ENCODE results near the gene CHPF.

DNA sequence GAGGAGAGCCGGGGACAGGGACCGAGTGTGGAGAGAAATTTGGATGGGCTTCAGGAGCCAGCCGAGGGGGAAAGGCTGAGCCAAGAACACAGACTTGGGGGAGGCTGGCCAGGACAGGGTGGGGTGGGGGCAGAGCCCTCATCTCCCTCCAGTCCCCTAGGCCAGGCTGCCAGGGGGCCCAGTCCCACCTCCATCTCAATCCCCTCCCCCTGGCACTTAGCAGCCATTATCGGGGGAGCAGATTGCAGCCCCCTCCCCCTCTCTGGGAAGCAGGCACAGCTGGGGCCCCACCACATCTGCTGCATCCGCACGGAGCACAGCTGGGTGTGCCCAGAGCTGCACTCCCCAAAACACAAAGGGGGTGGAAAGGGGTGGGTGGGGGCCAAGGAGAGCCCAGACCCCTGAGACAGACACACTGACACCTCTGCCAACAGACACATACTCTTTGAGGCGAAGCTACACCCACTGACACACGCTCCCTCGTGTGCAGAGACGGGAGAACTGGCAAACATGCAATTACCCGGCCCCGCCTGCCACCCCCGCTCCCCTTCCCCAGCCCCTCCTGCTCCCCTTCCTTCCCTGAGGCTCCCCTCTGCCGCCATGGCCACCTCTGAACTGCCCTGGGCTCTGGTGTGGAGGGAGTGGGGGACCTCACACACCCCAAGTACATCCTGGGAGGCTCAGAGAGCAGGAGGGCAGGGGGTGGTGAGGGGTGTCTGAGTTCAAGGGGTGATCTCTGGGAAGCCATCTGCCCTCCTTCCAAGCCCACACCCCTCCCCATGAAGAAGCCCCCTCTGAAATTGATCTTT lies 34.4 kb downstream of the CHPF start:
- TF ChIP-seq, protein P1, sequence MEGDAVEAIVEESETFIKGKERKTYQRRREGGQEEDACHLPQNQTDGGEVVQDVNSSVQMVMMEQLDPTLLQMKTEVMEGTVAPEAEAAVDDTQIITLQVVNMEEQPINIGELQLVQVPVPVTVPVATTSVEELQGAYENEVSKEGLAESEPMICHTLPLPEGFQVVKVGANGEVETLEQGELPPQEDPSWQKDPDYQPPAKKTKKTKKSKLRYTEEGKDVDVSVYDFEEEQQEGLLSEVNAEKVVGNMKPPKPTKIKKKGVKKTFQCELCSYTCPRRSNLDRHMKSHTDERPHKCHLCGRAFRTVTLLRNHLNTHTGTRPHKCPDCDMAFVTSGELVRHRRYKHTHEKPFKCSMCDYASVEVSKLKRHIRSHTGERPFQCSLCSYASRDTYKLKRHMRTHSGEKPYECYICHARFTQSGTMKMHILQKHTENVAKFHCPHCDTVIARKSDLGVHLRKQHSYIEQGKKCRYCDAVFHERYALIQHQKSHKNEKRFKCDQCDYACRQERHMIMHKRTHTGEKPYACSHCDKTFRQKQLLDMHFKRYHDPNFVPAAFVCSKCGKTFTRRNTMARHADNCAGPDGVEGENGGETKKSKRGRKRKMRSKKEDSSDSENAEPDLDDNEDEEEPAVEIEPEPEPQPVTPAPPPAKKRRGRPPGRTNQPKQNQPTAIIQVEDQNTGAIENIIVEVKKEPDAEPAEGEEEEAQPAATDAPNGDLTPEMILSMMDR (IDR thresholded peaks at IDR 0.05), result no peak
- no peak for TF ChIP-seq EZH2 (IDR thresholded peaks at IDR 0.05; ENCODE audit: borderline replicate concordance, insufficient read depth, low read depth, low read length, poor library complexity, severe bottlenecking)

Data from B cell (primary cell).